Thyroid gland (tissue), 4 donors: ENCODE data around the gene COL10A1.

Experiments used
- CTCF ChIP-seq, 6 experiments: fragments of 200-600 bp in 3 of 6; fragments of 450-650 bp in 3 of 6; sonication (generic) in 3 of 6; IDR thresholded peaks; one replicate each; pipeline ENCODE4 v1.5.1; 2016 to 2019; ENCODE audit warnings: antibody characterized with exemption in 6 of 6, mild to moderate bottlenecking in 2 of 6, inconsistent platforms in 1 of 6, moderate library complexity in 1 of 6
- POLR2A ChIP-seq, 2 donors: fragments of 450-650 bp; IDR thresholded peaks; one replicate each; pipeline ENCODE4 v1.6.1; 2017; ENCODE audit warnings: antibody characterized with exemption in 2 of 2, mild to moderate bottlenecking in 2 of 2, moderate library complexity in 1 of 2

GRCh38 chr6:116170358-116171057, 44.6 kb upstream of the COL10A1 start:
- TF ChIP-seq CTCF (IDR thresholded peaks at IDR 0.05) (no peak), POLR2A (IDR thresholded peaks at IDR 0.05) (no peak)
